ENCODE measurements around the gene NNAT. TPM values are rescaled to one million over a fixed set of nuclear protein-coding genes. Genes with fewer than 3 reads are reported as not detected.

Gene NNAT
- total RNA-seq = 0.06 TPM in 1 of 2 replicates, not detected in the other

GRCh38 chr20:37521061-37521771 is at the start of gene NNAT:
NNAT (plus strand) TSS chr20:37521250; CDS start chr20:37521332, 82 bp downstream.

GRCh38 chr20:37527638-37528445 is 6.8 kb downstream of the NNAT start, which contains the start of gene BLCAP:
BLCAP (minus strand) TSS chr20:37527876; CDS start chr20:37519174, 8,702 bp downstream.

Other genes with a start within 250 kb of the NNAT start
- 16.8 and 19.6 TPM in 2 replicates for gene MANBAL, start 231.6 kb upstream of the NNAT start, total RNA-seq
- gene SRC, start 175.1 kb upstream of the NNAT start, total RNA-seq = 11.6 and 17.2 TPM in 2 replicates
- 39.8 and 40.7 TPM in 2 replicates for gene BLCAP, start 6.6 kb downstream of the NNAT start, total RNA-seq
- gene CTNNBL1, start 172.8 kb downstream of the NNAT start, total RNA-seq = 26.3 and 26.8 TPM in 2 replicates